HCT116 (cell line): ENCODE data around the gene SLC39A5. TPM values are rescaled to one million over a fixed set of nuclear protein-coding genes. Genes with fewer than 3 reads are reported as not detected.

ENCODE experiments used
- ATAC-seq: fragments of 200-7000 bp; cut with Tn5 transposase; 2 replicates; pipeline ENCODE4 v1.9.1; 2020; ENCODE audit warnings: mild to moderate bottlenecking, moderate library complexity
- BruUV-seq: library from RNA; stranded (reverse); fragments of 400-500 nt; replicated peaks from 2 replicates; lab custom pipeline; 2021; lab: Mats Ljungman, UMichigan
- CTCF ChIA-PET: fragments of 300-600 bp; sonication (Branson Sonifier 250); formaldehyde crosslinking; loops from one replicate; lab custom pipeline; 2021; ENCODE audit warnings: antibody characterized with exemption; lab: Charles Lee
- POLR2A ChIA-PET: fragments of 300-600, 350-600 bp; sonication (Branson Sonifier 250); formaldehyde crosslinking; loops from one replicate; lab custom pipeline; 2021; ENCODE audit warnings: antibody characterized with exemption; lab: Charles Lee
- RAD21 ChIA-PET, 2 experiments: fragments of 300-600 bp; sonication (Branson Sonifier 250); formaldehyde crosslinking; loops; one replicate each; lab custom pipeline; 2023; ENCODE audit warnings: low total read pairs in 2 of 2; ENCODE audit not compliant: uncharacterized antibody in 2 of 2, unreplicated experiment in 2 of 2, low non-redundant PET in 1 of 2; lab: Charles Lee
- DNase-seq: peaks from one replicate; pipeline ENCODE4 v3.0.0-alpha.2; 2010; ENCODE audit warnings: low read depth, low spot score
- H2AFZ ChIP-seq: fragments of 200-600 bp; shearing (Covaris generic), sonication (generic); 2 replicates; pipeline ENCODE4 v1.6.1; 2017; ENCODE audit warnings: low read depth, mixed run types, mixed read lengths, antibody characterized with exemption, low read length; ENCODE audit not compliant: poor library complexity, severe bottlenecking
- H3K27ac ChIP-seq: 2 replicates; pipeline ENCODE4 v1.5.1; 2012; ENCODE audit warnings: low read depth, low read length
- H3K27me3 ChIP-seq: fragments of 200-600 bp; sonication (generic); 2 replicates; pipeline ENCODE4 v1.6.1; 2016; ENCODE audit warnings: mixed run types, low read length, mixed read lengths; ENCODE audit not compliant: insufficient read depth
- H3K36me3 ChIP-seq, 2 experiments: fragments of 200-500 bp in 1 of 2; fragments of 200-600 bp in 1 of 2; sonication (Bioruptor generic) in 1 of 2; sonication (generic) in 1 of 2; 2 replicates each; pipeline versions ENCODE4 v1.5.1 to v1.6.1; 2014 to 2016; ENCODE audit warnings: low read length in 2 of 2, inconsistent platforms in 1 of 2, mixed read lengths in 1 of 2, mixed run types in 1 of 2; ENCODE audit not compliant: insufficient read depth in 2 of 2, control insufficient read depth in 1 of 2
- H3K4me1 ChIP-seq, 2 experiments: fragments of 200-600 bp in 1 of 2; sonication (generic) in 1 of 2; 2 replicates each; pipeline versions ENCODE4 v1.5.1 to v1.6.1; 2012 to 2017; ENCODE audit warnings: low read length in 2 of 2, inconsistent platforms in 1 of 2, mild to moderate bottlenecking in 1 of 2, mixed read lengths in 1 of 2, mixed run types in 1 of 2, moderate library complexity in 1 of 2; ENCODE audit not compliant: insufficient read depth in 2 of 2, control insufficient read depth in 1 of 2
- H3K4me2 ChIP-seq: fragments of 200-600 bp; sonication (generic); 2 replicates; pipeline ENCODE4 v1.6.1; 2017; ENCODE audit warnings: mixed run types, low read length, mixed read lengths
- H3K4me3 ChIP-seq, 2 experiments: fragments of 200-600 bp in 1 of 2; sonication (generic) in 1 of 2; replicated peaks in 1 of 2; 2 replicates each; pipeline ENCODE4 v1.5.1; 2011 to 2016; ENCODE audit warnings: low read length in 2 of 2, control low read depth in 1 of 2, low read depth in 1 of 2, mild to moderate bottlenecking in 1 of 2, mixed read lengths in 1 of 2, mixed run types in 1 of 2
- H3K79me2 ChIP-seq: fragments of 200-600 bp; sonication (generic); 2 replicates; pipeline ENCODE4 v1.6.1; 2017; ENCODE audit warnings: mild to moderate bottlenecking, mixed run types, low read length, moderate library complexity, mixed read lengths; ENCODE audit not compliant: insufficient read depth
- H3K9ac ChIP-seq: fragments of 200-600 bp; sonication (generic); 2 replicates; pipeline ENCODE4 v1.6.1; 2016; ENCODE audit warnings: low read length, mixed read lengths
- H3K9me2 ChIP-seq: fragments of 200-600 bp; sonication (generic), shearing (Covaris generic); 2 replicates; pipeline ENCODE4 v1.6.1; 2017; ENCODE audit warnings: mixed run types, mild to moderate bottlenecking, moderate library complexity; ENCODE audit not compliant: insufficient read depth
- H3K9me3 ChIP-seq, 2 experiments: fragments of 200-500 bp in 1 of 2; fragments of 200-600 bp in 1 of 2; sonication (Bioruptor generic) in 1 of 2; sonication (generic) in 1 of 2; 2 replicates each; pipeline ENCODE4 v1.6.1; 2014 to 2017; ENCODE audit warnings: low read length in 2 of 2, mixed read lengths in 2 of 2, inconsistent platforms in 1 of 2, low read depth in 1 of 2, mild to moderate bottlenecking in 1 of 2, mixed run types in 1 of 2, moderate library complexity in 1 of 2; ENCODE audit not compliant: control insufficient read depth in 1 of 2, insufficient read depth in 1 of 2
- H4K20me1 ChIP-seq: fragments of 200-600 bp; sonication (generic), shearing (Covaris generic); 2 replicates; pipeline ENCODE4 v1.6.1; 2017; ENCODE audit warnings: mixed run types, mild to moderate bottlenecking, moderate library complexity; ENCODE audit not compliant: insufficient read depth
- CBX3 ChIP-seq: IDR thresholded peaks from 2 replicates; pipeline ENCODE4 v1.6.1; 2012; ENCODE audit warnings: low read depth
- EGR1 ChIP-seq: IDR thresholded peaks from 2 replicates; pipeline ENCODE4 v1.6.1; 2012; ENCODE audit warnings: low read depth
- ELF1 ChIP-seq: IDR thresholded peaks from 2 replicates; pipeline ENCODE4 v1.6.1; 2012; ENCODE audit warnings: low read depth, borderline replicate concordance
- EZH2phosphoT487 ChIP-seq: fragments of 200-600 bp; IDR thresholded peaks from 2 replicates; pipeline ENCODE4 v1.6.1; 2018; ENCODE audit warnings: antibody characterized with exemption, borderline replicate concordance
- MAX ChIP-seq: IDR thresholded peaks from 2 replicates; pipeline ENCODE4 v1.6.1; 2012
- POLR2A ChIP-seq: IDR thresholded peaks from 2 replicates; pipeline ENCODE4 v1.7.0; 2011; ENCODE audit warnings: borderline replicate concordance; ENCODE audit not compliant: insufficient read depth, insufficient read length; ENCODE audit errors: extremely low read depth
- TCF7L2 ChIP-seq: IDR thresholded peaks from 2 replicates; pipeline ENCODE4 v1.7.0; 2011; ENCODE audit warnings: borderline replicate concordance, inconsistent platforms; ENCODE audit not compliant: insufficient read depth, insufficient read length; ENCODE audit errors: extremely low read depth
- ZFX ChIP-seq: fragments of 450-650 bp; IDR thresholded peaks from 2 replicates; pipeline ENCODE4 v1.6.1; 2017
- ZNF274 ChIP-seq: fragments of 200-500 bp; sonication (Bioruptor generic); IDR thresholded peaks from 2 replicates; pipeline ENCODE4 v1.6.1; 2014; ENCODE audit warnings: mild to moderate bottlenecking, low read depth, low read length, inconsistent platforms
- intact Hi-C: fragments of 100-400 bp; cut with micrococcal nuclease; formaldehyde crosslinking; loops from 2 replicates; pipeline ENCODE4 v1.10.0; 2022
- total RNA-seq: library from RNA; stranded (reverse); gene quantifications from one replicate; pipeline ENCODE4 v1.2.1, GENCODE V29; 2021; ENCODE audit not compliant: unreplicated experiment
- TF ChIP-seq, protein P1 (sequence below): IDR thresholded peaks from 2 replicates; pipeline ENCODE4 v1.6.1; 2011; ENCODE audit warnings: mild to moderate bottlenecking, low read length, moderate library complexity; ENCODE audit not compliant: insufficient replicate concordance; ENCODE audit errors: extremely low read depth
- TF ChIP-seq, protein P2 (sequence below): IDR thresholded peaks from 2 replicates; pipeline ENCODE4 v1.6.1; 2012
- TF ChIP-seq, protein P3 (sequence below), 3 experiments: fragments of 200-600 bp in 1 of 3; sonication (generic) in 1 of 3; IDR thresholded peaks in 2 of 3; conservative IDR thresholded peaks in 1 of 3; 2 replicates each; pipeline ENCODE4 v1.5.1; 2012 to 2017; ENCODE audit warnings: low read depth in 2 of 3, low read length in 2 of 3, antibody characterized with exemption in 1 of 3, borderline replicate concordance in 1 of 3, control low read depth in 1 of 3, mild to moderate bottlenecking in 1 of 3, mixed read lengths in 1 of 3, mixed run types in 1 of 3, moderate library complexity in 1 of 3; ENCODE audit not compliant: insufficient read depth in 1 of 3

The SLC39A5 gene
- total RNA-seq, 1 experiment from 2014 or later = 0.66 TPM

- no peak overlapping the region for H3K4me3 ChIP-seq
- peaks cover 44 to 66% of the 10 kb centered on the region in 2 experiments for H3K36me3 ChIP-seq
- no peak for TF ChIP-seq EGR1
- TF ChIP-seq TCF7L2 = no peak
- no peak for TF ChIP-seq ELF1
- no peak for TF ChIP-seq POLR2A
- TF ChIP-seq, protein P1, sequence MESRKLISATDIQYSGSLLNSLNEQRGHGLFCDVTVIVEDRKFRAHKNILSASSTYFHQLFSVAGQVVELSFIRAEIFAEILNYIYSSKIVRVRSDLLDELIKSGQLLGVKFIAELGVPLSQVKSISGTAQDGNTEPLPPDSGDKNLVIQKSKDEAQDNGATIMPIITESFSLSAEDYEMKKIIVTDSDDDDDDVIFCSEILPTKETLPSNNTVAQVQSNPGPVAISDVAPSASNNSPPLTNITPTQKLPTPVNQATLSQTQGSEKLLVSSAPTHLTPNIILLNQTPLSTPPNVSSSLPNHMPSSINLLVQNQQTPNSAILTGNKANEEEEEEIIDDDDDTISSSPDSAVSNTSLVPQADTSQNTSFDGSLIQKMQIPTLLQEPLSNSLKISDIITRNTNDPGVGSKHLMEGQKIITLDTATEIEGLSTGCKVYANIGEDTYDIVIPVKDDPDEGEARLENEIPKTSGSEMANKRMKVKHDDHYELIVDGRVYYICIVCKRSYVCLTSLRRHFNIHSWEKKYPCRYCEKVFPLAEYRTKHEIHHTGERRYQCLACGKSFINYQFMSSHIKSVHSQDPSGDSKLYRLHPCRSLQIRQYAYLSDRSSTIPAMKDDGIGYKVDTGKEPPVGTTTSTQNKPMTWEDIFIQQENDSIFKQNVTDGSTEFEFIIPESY = no peak
- no peak for TF ChIP-seq EZH2phosphoT487
- no peak for TF ChIP-seq CBX3
- TF ChIP-seq, protein P2, sequence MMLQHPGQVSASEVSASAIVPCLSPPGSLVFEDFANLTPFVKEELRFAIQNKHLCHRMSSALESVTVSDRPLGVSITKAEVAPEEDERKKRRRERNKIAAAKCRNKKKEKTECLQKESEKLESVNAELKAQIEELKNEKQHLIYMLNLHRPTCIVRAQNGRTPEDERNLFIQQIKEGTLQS = no peak
- no peak for TF ChIP-seq ZFX
- TF ChIP-seq, protein P3, sequence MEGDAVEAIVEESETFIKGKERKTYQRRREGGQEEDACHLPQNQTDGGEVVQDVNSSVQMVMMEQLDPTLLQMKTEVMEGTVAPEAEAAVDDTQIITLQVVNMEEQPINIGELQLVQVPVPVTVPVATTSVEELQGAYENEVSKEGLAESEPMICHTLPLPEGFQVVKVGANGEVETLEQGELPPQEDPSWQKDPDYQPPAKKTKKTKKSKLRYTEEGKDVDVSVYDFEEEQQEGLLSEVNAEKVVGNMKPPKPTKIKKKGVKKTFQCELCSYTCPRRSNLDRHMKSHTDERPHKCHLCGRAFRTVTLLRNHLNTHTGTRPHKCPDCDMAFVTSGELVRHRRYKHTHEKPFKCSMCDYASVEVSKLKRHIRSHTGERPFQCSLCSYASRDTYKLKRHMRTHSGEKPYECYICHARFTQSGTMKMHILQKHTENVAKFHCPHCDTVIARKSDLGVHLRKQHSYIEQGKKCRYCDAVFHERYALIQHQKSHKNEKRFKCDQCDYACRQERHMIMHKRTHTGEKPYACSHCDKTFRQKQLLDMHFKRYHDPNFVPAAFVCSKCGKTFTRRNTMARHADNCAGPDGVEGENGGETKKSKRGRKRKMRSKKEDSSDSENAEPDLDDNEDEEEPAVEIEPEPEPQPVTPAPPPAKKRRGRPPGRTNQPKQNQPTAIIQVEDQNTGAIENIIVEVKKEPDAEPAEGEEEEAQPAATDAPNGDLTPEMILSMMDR (IDR thresholded peaks at IDR 0.05 in 2 of 3, conservative IDR thresholded peaks at IDR 0.05 in 1 of 3; ENCODE audit: borderline replicate concordance in 1 of 3, insufficient read depth in 1 of 3, low read depth in 2 of 3, low read length in 2 of 3) = no peak
- no peak for TF ChIP-seq MAX
- TF ChIP-seq ZNF274 = no peak
- intact Hi-C loops = no loop called here
- no peak overlapping the region for H3K27ac ChIP-seq
- no TSS peak for BruUV-seq
- no peaks in the 10 kb centered on the region for H4K20me1 ChIP-seq
- DNase-seq (no peak), ATAC-seq (no peak)
- no peaks in the 10 kb centered on the region for H3K9me2 ChIP-seq
- POLR2A ChIA-PET = no interaction called here
- no peak overlapping the region for H3K4me2 ChIP-seq
- H3K79me2 ChIP-seq = peaks cover 30% of the 10 kb centered on the region
- no peaks in the 10 kb centered on the region for H3K27me3 ChIP-seq
- CTCF ChIA-PET = no interaction called here
- H3K9me3 ChIP-seq = no peaks in the 10 kb centered on the region
- RAD21 ChIA-PET = no interaction called here
- H2AFZ ChIP-seq = no peak overlapping the region
- peaks cover 11 to 14% of the 10 kb centered on the region in 2 experiments for H3K4me1 ChIP-seq
- H3K9ac ChIP-seq = no peak overlapping the region
Observed at GRCh38 chr12:56253091-56253490, 23.2 kb downstream of the SLC39A5 start.
